Calu3 (cell line): ENCODE measurements around the gene USH2A. TPM values are rescaled to one million over a fixed set of nuclear protein-coding genes. Genes with fewer than 3 reads are reported as not detected.

Source experiments
- BruUV-seq: library from RNA; stranded (reverse); fragments of 400-500 nt; replicated peaks from 2 replicates; lab custom pipeline; 2021; lab: Mats Ljungman, UMichigan
- CTCF ChIA-PET: fragments of 300-600 bp; sonication (Branson Sonifier 250); formaldehyde crosslinking; loops from one replicate; lab custom pipeline; 2022; ENCODE audit warnings: antibody characterized with exemption; lab: Charles Lee
- DNase-seq: peaks from one replicate; pipeline ENCODE4 v3.0.0; 2022
- H3K27ac Mint-ChIP-seq: one replicate; pipeline ENCODE4 v1.8.0; 2022; ENCODE audit warnings: mixed read lengths; ENCODE audit not compliant: unreplicated experiment
- H3K27me3 Mint-ChIP-seq: one replicate; pipeline ENCODE4 v1.8.0; 2022; ENCODE audit warnings: mixed read lengths; ENCODE audit not compliant: unreplicated experiment
- H3K36me3 Mint-ChIP-seq: one replicate; pipeline ENCODE4 v1.8.0; 2022; ENCODE audit warnings: mild to moderate bottlenecking, moderate library complexity, mixed read lengths; ENCODE audit not compliant: insufficient read depth, unreplicated experiment
- H3K4me1 Mint-ChIP-seq: one replicate; pipeline ENCODE4 v1.8.0; 2022; ENCODE audit warnings: mild to moderate bottlenecking, low read depth, mixed read lengths; ENCODE audit not compliant: unreplicated experiment
- H3K4me3 Mint-ChIP-seq: one replicate; pipeline ENCODE4 v1.8.0; 2022; ENCODE audit warnings: mild to moderate bottlenecking, low read depth, moderate library complexity, mixed read lengths; ENCODE audit not compliant: unreplicated experiment
- H3K9me3 Mint-ChIP-seq: one replicate; pipeline ENCODE4 v1.8.0; 2022; ENCODE audit warnings: low read depth, mixed read lengths; ENCODE audit not compliant: unreplicated experiment
- intact Hi-C: fragments of 100-400 bp; cut with micrococcal nuclease; formaldehyde crosslinking; loops from one replicate; pipeline ENCODE4 v1.10.0; 2022; ENCODE audit not compliant: unreplicated experiment
- total RNA-seq: library from RNA; stranded (reverse); gene quantifications from 2 replicates; pipeline ENCODE4 v1.2.3, GENCODE V29; 2022
- TF ChIP-seq, protein P1 (sequence below): fragments of 200-600 bp; IDR thresholded peaks from one replicate; pipeline ENCODE4 v1.8.0; 2022; ENCODE audit warnings: antibody characterized with exemption; ENCODE audit not compliant: unreplicated experiment

Gene USH2A
- total RNA-seq, 1 experiment from 2014 or later, result not detected

DNA sequence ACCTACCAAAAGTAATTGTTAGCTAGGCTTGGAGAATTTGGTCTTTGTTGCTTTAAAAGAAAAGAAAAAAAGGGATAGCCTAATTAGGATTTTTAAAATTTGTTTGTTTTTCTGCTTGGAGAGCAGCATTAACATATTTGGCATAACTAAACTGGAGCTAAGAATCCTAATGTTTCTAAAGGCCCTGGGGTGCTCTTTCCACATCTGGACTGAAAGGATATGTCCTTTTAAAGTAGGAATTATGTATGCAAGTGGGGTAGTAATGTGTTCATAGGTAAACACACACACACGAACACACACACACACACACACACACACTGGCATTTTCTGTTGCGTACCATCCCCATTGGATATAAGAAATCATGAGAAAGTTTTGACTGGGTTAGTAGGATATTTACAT lies 742.2 kb downstream of the USH2A start:
- no peaks in the 10 kb centered on the region for H3K27me3 Mint-ChIP-seq
- no peaks in the 10 kb centered on the region for H3K9me3 Mint-ChIP-seq
- TF ChIP-seq, protein P1, sequence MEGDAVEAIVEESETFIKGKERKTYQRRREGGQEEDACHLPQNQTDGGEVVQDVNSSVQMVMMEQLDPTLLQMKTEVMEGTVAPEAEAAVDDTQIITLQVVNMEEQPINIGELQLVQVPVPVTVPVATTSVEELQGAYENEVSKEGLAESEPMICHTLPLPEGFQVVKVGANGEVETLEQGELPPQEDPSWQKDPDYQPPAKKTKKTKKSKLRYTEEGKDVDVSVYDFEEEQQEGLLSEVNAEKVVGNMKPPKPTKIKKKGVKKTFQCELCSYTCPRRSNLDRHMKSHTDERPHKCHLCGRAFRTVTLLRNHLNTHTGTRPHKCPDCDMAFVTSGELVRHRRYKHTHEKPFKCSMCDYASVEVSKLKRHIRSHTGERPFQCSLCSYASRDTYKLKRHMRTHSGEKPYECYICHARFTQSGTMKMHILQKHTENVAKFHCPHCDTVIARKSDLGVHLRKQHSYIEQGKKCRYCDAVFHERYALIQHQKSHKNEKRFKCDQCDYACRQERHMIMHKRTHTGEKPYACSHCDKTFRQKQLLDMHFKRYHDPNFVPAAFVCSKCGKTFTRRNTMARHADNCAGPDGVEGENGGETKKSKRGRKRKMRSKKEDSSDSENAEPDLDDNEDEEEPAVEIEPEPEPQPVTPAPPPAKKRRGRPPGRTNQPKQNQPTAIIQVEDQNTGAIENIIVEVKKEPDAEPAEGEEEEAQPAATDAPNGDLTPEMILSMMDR, result no peak
- H3K4me3 Mint-ChIP-seq, result no peak overlapping the region
- CTCF ChIA-PET, result no interaction called here
- no peak for DNase-seq
- no peaks in the 10 kb centered on the region for H3K4me1 Mint-ChIP-seq
- H3K27ac Mint-ChIP-seq, result no peak overlapping the region
- BruUV-seq, result no TSS peak
- intact Hi-C loops, result loop anchor here (5.0 kb wide), 4 partner anchors 141 to 886 kb away; no protein-coding TSS in a partner anchor
- no peaks in the 10 kb centered on the region for H3K36me3 Mint-ChIP-seq

DNA sequence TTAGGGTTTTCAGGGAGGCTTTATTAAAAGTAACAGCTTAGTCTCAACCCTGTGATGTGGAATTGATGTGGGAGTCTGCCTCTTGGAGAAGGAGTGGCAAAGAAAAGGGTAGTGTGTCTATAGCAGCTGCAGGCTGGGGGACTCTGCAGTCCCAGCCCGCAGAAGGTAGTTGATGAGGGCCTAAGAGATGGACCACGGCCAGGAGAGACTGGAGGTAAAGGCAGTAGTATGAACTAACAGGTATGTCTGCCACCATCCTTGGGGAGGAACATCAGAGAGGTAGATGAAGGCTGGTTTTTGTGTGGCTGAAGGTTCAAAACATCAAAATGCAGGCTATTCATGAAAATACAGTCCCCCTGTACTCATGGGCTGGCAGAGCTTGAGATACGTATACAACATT lies 744.0 kb downstream of the USH2A start:
- CTCF ChIA-PET, result interaction anchor here (0.6 to 0.9 kb wide), 2 partner anchors 17 to 1244 kb away, joined by 3 to 4 read pairs; no protein-coding TSS in a partner anchor
- Mint-ChIP-seq H3K27me3 (no peaks in the 10 kb centered on the region), H3K27ac (no peak overlapping the region), H3K4me3 (no peak overlapping the region), H3K36me3 (no peaks in the 10 kb centered on the region), H3K9me3 (no peaks in the 10 kb centered on the region), H3K4me1 (no peaks in the 10 kb centered on the region)
- no peak for DNase-seq
- TF ChIP-seq, protein P1, result no peak
- no TSS peak for BruUV-seq
- intact Hi-C loops, result no loop called here

- Mint-ChIP-seq H3K4me3 (no peak overlapping the region), H3K27ac (no peak overlapping the region), H3K27me3 (no peaks in the 10 kb centered on the region), H3K9me3 (no peaks in the 10 kb centered on the region), H3K36me3 (no peaks in the 10 kb centered on the region), H3K4me1 (no peaks in the 10 kb centered on the region)
- no TSS peak for BruUV-seq
- DNase-seq, result no peak
- CTCF ChIA-PET, result no interaction called here
- TF ChIP-seq, protein P1, result no peak
- intact Hi-C loops, result no loop called here
These were observed 746.1 kb downstream of the USH2A start for GRCh38 chr1:215677112-215677511.

DNA sequence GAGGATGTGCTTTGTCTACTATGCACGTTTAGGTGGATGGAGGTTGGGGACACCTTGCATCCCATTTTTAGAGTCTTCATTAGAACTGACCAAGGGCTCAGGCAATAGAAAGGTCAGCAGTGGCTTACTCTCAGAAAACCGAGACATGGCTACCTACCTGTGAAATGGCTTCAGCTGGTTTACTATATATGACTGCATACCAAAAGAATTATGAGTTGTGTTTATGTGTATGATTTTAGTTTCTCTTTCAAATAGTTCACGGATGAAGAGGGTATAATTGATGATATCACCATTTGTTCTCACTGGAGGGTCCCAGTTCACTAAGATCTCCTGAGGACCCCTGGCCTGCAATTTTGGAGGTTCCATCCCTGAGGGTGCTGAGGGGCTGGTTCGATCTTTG lies 749.3 kb downstream of the USH2A start:
- no peak overlapping the region for H3K4me3 Mint-ChIP-seq
- H3K27ac Mint-ChIP-seq, result no peak overlapping the region
- no peaks in the 10 kb centered on the region for H3K27me3 Mint-ChIP-seq
- H3K4me1 Mint-ChIP-seq, result no peaks in the 10 kb centered on the region
- TF ChIP-seq, protein P1, result no peak
- CTCF ChIA-PET, result no interaction called here
- no peaks in the 10 kb centered on the region for H3K36me3 Mint-ChIP-seq
- H3K9me3 Mint-ChIP-seq, result no peaks in the 10 kb centered on the region
- DNase-seq, result no peak
- no TSS peak for BruUV-seq
- intact Hi-C loops, result no loop called here
